HEK293 (cell line): ENCODE results near the gene LDHAL6B.

ENCODE experiments used
- CTCF ChIA-PET: fragments of 350-600 bp; formaldehyde crosslinking; extraction: SDS; loops from one replicate; lab custom pipeline; 2021; ENCODE audit warnings: antibody characterized with exemption; lab: Yijun Ruan, JAX
- POLR2A ChIA-PET: fragments of 300-600 bp; formaldehyde crosslinking; extraction: SDS; loops from one replicate; lab custom pipeline; 2020; ENCODE audit warnings: antibody characterized with exemption, inconsistent platforms; lab: Yijun Ruan, JAX
- H3K27ac ChIP-seq: fragments of 200-500 bp; sonication (Bioruptor generic); 2 replicates; pipeline ENCODE4 v1.5.1; 2014; ENCODE audit warnings: low read depth, low read length, control low read depth, inconsistent platforms; ENCODE audit errors: extremely low read depth
- H3K36me3 ChIP-seq, 2 experiments: fragments of 200-500 bp in 1 of 2; sonication (Bioruptor generic) in 1 of 2; 1 replicate in 1 of 2; 2 replicates in 1 of 2; pipeline ENCODE4 v1.5.1; 2014 to 2017; ENCODE audit warnings: inconsistent platforms in 2 of 2, low read length in 2 of 2; ENCODE audit not compliant: control insufficient read depth in 2 of 2, insufficient read depth in 1 of 2
- H3K4me1 ChIP-seq: fragments of 200-500 bp; sonication (Bioruptor generic); 2 replicates; pipeline ENCODE4 v1.5.1; 2014; ENCODE audit warnings: mild to moderate bottlenecking, low read length, inconsistent platforms; ENCODE audit not compliant: control insufficient read depth, insufficient read depth
- H3K4me3 ChIP-seq: 2 replicates; pipeline ENCODE4 v1.5.1; 2011; ENCODE audit warnings: low read depth, mild to moderate bottlenecking, control low read depth, low read length, moderate library complexity
- H3K9me3 ChIP-seq: fragments of 200-500 bp; sonication (Bioruptor generic); 2 replicates; pipeline ENCODE4 v1.5.1; 2014; ENCODE audit warnings: low read depth, low read length, inconsistent platforms; ENCODE audit not compliant: control insufficient read depth, insufficient read depth
- BCL11A ChIP-seq: fragments of 450-650 bp; formaldehyde crosslinking; IDR thresholded peaks from 2 replicates; pipeline ENCODE4 v1.5.1; 2016; ENCODE audit warnings: low read depth, missing biosample characterization, missing genetic modification characterization
- BCL6B ChIP-seq: fragments of 450-650 bp; formaldehyde crosslinking; IDR thresholded peaks from 2 replicates; pipeline ENCODE4 v1.5.1; 2017; ENCODE audit warnings: missing biosample characterization, missing genetic modification characterization
- EGR2 ChIP-seq: fragments of 450-650 bp; formaldehyde crosslinking; IDR thresholded peaks from 2 replicates; pipeline ENCODE4 v1.5.1; 2016; ENCODE audit warnings: low read depth, missing biosample characterization, missing genetic modification characterization
- HOXC10 ChIP-seq: sonication (generic); formaldehyde crosslinking; IDR thresholded peaks from 2 replicates; pipeline ENCODE4 v1.8.1; 2023; ENCODE audit warnings: mild to moderate bottlenecking, missing genetic modification reagents
- OVOL3 ChIP-seq: fragments of 450-650 bp; formaldehyde crosslinking; IDR thresholded peaks from 2 replicates; pipeline ENCODE4 v1.5.1; 2016; ENCODE audit warnings: missing biosample characterization, missing genetic modification characterization
- PRDM4 ChIP-seq: fragments of 450-650 bp; formaldehyde crosslinking; IDR thresholded peaks from 2 replicates; pipeline ENCODE4 v1.5.1; 2017; ENCODE audit warnings: missing biosample characterization, missing genetic modification characterization
- TCF7L2 ChIP-seq: IDR thresholded peaks from 2 replicates; pipeline ENCODE4 v1.6.1; 2011; ENCODE audit warnings: low read depth, mild to moderate bottlenecking, inconsistent platforms, low read length, moderate library complexity, borderline replicate concordance
- ZBTB17 ChIP-seq: fragments of 450-650 bp; formaldehyde crosslinking; IDR thresholded peaks from 2 replicates; pipeline ENCODE4 v1.5.1; 2016; ENCODE audit warnings: missing biosample characterization, missing genetic modification characterization
- ZBTB21 ChIP-seq: fragments of 450-650 bp; formaldehyde crosslinking; IDR thresholded peaks from 2 replicates; pipeline ENCODE4 v1.5.1; 2017; ENCODE audit warnings: missing biosample characterization, missing genetic modification characterization
- ZBTB48 ChIP-seq: fragments of 450-650 bp; formaldehyde crosslinking; IDR thresholded peaks from 2 replicates; pipeline ENCODE4 v1.5.1; 2016; ENCODE audit warnings: missing biosample characterization, missing genetic modification characterization
- ZEB2 ChIP-seq: fragments of 450-650 bp; formaldehyde crosslinking; IDR thresholded peaks from 2 replicates; pipeline ENCODE4 v1.5.1; 2016; ENCODE audit warnings: missing biosample characterization, missing genetic modification characterization
- ZNF155 ChIP-seq: fragments of 450-650 bp; formaldehyde crosslinking; IDR thresholded peaks from 2 replicates; pipeline ENCODE4 v1.5.1; 2016; ENCODE audit warnings: missing biosample characterization, missing genetic modification characterization
- ZNF184 ChIP-seq: fragments of 450-650 bp; IDR thresholded peaks from 2 replicates; pipeline ENCODE4 v1.5.1; 2018; ENCODE audit warnings: missing biosample characterization, mild to moderate bottlenecking, missing genetic modification characterization
- ZNF248 ChIP-seq: fragments of 450-650 bp; formaldehyde crosslinking; IDR thresholded peaks from 2 replicates; pipeline ENCODE4 v1.5.1; 2017; ENCODE audit warnings: missing biosample characterization, missing genetic modification characterization
- ZNF302 ChIP-seq: fragments of 450-650 bp; formaldehyde crosslinking; IDR thresholded peaks from 2 replicates; pipeline ENCODE4 v1.5.1; 2016; ENCODE audit warnings: missing biosample characterization, missing genetic modification characterization, low read depth
- ZNF416 ChIP-seq: fragments of 450-650 bp; formaldehyde crosslinking; IDR thresholded peaks from 2 replicates; pipeline ENCODE4 v1.5.1; 2016; ENCODE audit warnings: missing biosample characterization, missing genetic modification characterization
- ZNF549 ChIP-seq: fragments of 450-650 bp; IDR thresholded peaks from 2 replicates; pipeline ENCODE4 v1.5.1; 2018; ENCODE audit warnings: missing biosample characterization, missing genetic modification characterization, mild to moderate bottlenecking, inconsistent platforms, moderate library complexity
- ZNF621 ChIP-seq: fragments of 450-650 bp; formaldehyde crosslinking; IDR thresholded peaks from 2 replicates; pipeline ENCODE4 v1.5.1; 2017; ENCODE audit warnings: missing biosample characterization, missing genetic modification characterization
- ZNF623 ChIP-seq: fragments of 450-650 bp; formaldehyde crosslinking; IDR thresholded peaks from 2 replicates; pipeline ENCODE4 v1.5.1; 2016; ENCODE audit warnings: missing biosample characterization, missing genetic modification characterization
- ZNF707 ChIP-seq: fragments of 450-650 bp; formaldehyde crosslinking; IDR thresholded peaks from 2 replicates; pipeline ENCODE4 v1.5.1; 2016; ENCODE audit warnings: missing biosample characterization, missing genetic modification characterization
- ZNF777 ChIP-seq: fragments of 450-650 bp; formaldehyde crosslinking; IDR thresholded peaks from 2 replicates; pipeline ENCODE4 v1.5.1; 2017; ENCODE audit warnings: missing biosample characterization, missing genetic modification characterization, borderline replicate concordance
- ZNF785 ChIP-seq: fragments of 450-650 bp; formaldehyde crosslinking; IDR thresholded peaks from 2 replicates; pipeline ENCODE4 v1.5.1; 2016; ENCODE audit warnings: missing biosample characterization, missing genetic modification characterization
- ZNF792 ChIP-seq: fragments of 450-650 bp; formaldehyde crosslinking; IDR thresholded peaks from 2 replicates; pipeline ENCODE4 v1.5.1; 2016; ENCODE audit warnings: missing biosample characterization, missing genetic modification characterization
- ZSCAN23 ChIP-seq: fragments of 450-650 bp; formaldehyde crosslinking; IDR thresholded peaks from 2 replicates; pipeline ENCODE4 v1.5.1; 2016; ENCODE audit warnings: missing biosample characterization, missing genetic modification characterization
- TF ChIP-seq, protein P1 (sequence below): fragments of 450-650 bp; formaldehyde crosslinking; IDR thresholded peaks from 2 replicates; pipeline ENCODE4 v1.5.1; 2016; ENCODE audit warnings: missing biosample characterization, missing genetic modification characterization
- TF ChIP-seq, protein P2 (sequence below): fragments of 450-650 bp; formaldehyde crosslinking; IDR thresholded peaks from 2 replicates; pipeline ENCODE4 v1.5.1; 2016; ENCODE audit warnings: missing biosample characterization, missing genetic modification characterization
- TF ChIP-seq, protein P3 (sequence below): fragments of 450-650 bp; formaldehyde crosslinking; conservative IDR thresholded peaks from 2 replicates; pipeline ENCODE4 v1.5.1; 2016; ENCODE audit warnings: low read depth, missing biosample characterization, missing genetic modification characterization

LDHAL6B gene

GRCh38 chr15:59199626-59200465 is 6.8 kb upstream of the LDHAL6B start:
- H3K4me1 ChIP-seq = peaks cover 7% of the 10 kb centered on the region
- POLR2A ChIA-PET = no interaction called here
- peaks cover 4 to 18% of the 10 kb centered on the region in 2 experiments; a peak in 2 of 3 replicates for H3K36me3 ChIP-seq
- H3K27ac ChIP-seq = peak overlapping the region; percentile 61
- no peaks in the 10 kb centered on the region for H3K9me3 ChIP-seq
- CTCF ChIA-PET = interaction anchor here (0.6 to 0.7 kb wide), 2 partner anchors 15 to 158 kb away, joined by 3 read pairs; no protein-coding TSS in a partner anchor
- no peak overlapping the region for H3K4me3 ChIP-seq
- TF ChIP-seq OVOL3 (tag by site-specific recombination) (no peak), EGR2 (tag by site-specific recombination) (no peak), ZNF792 (tag by site-specific recombination) (no peak), ZBTB21 (no peak), ZNF777 (tag by site-specific recombination) (no peak), ZNF621 (tag by site-specific recombination) (no peak), ZSCAN23 (tag by site-specific recombination) (peak; percentile 68; the same call in 1 of the 2 replicates), PRDM4 (tag by site-specific recombination) (no peak), ZNF302 (no peak), BCL11A (peak; percentile 70; the same call in 1 of the 2 replicates), TCF7L2 (no peak), ZNF248 (tag by site-specific recombination) (no peak), ZNF785 (tag by site-specific recombination) (no peak), ZNF416 (no peak), ZNF155 (no peak), ZNF707 (tag by site-specific recombination) (no peak), ZBTB48 (peak; percentile 53; the same call in 1 of the 2 replicates), ZNF184 (tag by site-specific recombination) (no peak), ZEB2 (tag by site-specific recombination) (peak; percentile 65; the same call in 1 of the 2 replicates), HOXC10 (no peak), ZBTB17 (tag by site-specific recombination) (peak; percentile 89), ZNF549 (tag by site-specific recombination) (no peak), ZNF623 (tag by site-specific recombination) (0 out of 2 replicates have a peak, but pooled peaks have one; percentile 11), BCL6B (tag by site-specific recombination) (no peak)
- TF ChIP-seq, protein P1, sequence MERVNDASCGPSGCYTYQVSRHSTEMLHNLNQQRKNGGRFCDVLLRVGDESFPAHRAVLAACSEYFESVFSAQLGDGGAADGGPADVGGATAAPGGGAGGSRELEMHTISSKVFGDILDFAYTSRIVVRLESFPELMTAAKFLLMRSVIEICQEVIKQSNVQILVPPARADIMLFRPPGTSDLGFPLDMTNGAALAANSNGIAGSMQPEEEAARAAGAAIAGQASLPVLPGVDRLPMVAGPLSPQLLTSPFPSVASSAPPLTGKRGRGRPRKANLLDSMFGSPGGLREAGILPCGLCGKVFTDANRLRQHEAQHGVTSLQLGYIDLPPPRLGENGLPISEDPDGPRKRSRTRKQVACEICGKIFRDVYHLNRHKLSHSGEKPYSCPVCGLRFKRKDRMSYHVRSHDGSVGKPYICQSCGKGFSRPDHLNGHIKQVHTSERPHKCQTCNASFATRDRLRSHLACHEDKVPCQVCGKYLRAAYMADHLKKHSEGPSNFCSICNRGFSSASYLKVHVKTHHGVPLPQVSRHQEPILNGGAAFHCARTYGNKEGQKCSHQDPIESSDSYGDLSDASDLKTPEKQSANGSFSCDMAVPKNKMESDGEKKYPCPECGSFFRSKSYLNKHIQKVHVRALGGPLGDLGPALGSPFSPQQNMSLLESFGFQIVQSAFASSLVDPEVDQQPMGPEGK (tag by site-specific recombination) = peak; percentile 39; the same call in 1 of the 2 replicates
- TF ChIP-seq, protein P2, sequence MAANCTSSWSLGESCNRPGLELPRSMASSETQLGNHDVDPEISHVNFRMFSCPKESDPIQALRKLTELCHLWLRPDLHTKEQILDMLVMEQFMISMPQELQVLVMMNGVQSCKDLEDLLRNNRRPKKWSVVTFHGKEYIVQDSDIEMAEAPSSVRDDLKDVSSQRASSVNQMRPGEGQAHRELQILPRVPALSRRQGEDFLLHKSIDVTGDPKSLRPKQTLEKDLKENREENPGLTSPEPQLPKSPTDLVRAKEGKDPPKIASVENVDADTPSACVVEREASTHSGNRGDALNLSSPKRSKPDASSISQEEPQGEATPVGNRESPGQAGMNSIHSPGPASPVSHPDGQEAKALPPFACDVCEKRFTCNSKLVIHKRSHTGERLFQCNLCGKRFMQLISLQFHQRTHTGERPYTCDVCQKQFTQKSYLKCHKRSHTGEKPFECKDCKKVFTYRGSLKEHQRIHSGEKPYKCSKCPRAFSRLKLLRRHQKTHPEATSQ = no peak
- TF ChIP-seq, protein P3, sequence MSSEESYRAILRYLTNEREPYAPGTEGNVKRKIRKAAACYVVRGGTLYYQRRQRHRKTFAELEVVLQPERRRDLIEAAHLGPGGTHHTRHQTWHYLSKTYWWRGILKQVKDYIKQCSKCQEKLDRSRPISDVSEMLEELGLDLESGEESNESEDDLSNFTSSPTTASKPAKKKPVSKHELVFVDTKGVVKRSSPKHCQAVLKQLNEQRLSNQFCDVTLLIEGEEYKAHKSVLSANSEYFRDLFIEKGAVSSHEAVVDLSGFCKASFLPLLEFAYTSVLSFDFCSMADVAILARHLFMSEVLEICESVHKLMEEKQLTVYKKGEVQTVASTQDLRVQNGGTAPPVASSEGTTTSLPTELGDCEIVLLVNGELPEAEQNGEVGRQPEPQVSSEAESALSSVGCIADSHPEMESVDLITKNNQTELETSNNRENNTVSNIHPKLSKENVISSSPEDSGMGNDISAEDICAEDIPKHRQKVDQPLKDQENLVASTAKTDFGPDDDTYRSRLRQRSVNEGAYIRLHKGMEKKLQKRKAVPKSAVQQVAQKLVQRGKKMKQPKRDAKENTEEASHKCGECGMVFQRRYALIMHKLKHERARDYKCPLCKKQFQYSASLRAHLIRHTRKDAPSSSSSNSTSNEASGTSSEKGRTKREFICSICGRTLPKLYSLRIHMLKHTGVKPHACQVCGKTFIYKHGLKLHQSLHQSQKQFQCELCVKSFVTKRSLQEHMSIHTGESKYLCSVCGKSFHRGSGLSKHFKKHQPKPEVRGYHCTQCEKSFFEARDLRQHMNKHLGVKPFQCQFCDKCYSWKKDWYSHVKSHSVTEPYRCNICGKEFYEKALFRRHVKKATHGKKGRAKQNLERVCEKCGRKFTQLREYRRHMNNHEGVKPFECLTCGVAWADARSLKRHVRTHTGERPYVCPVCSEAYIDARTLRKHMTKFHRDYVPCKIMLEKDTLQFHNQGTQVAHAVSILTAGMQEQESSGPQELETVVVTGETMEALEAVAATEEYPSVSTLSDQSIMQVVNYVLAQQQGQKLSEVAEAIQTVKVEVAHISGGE (tag by site-specific recombination) = no peak
